H1 (cell line): ENCODE results near the gene ACKR3. TPM values are rescaled to one million over a fixed set of nuclear protein-coding genes. Genes with fewer than 3 reads are reported as not detected.

ENCODE experiments used
- RXRA ChIP-seq: IDR thresholded peaks from 2 replicates; pipeline ENCODE4 v1.6.1; 2011; ENCODE audit warnings: low read depth, mild to moderate bottlenecking, low read length, moderate library complexity; ENCODE audit not compliant: insufficient read depth
- SP2 ChIP-seq: IDR thresholded peaks from 2 replicates; pipeline ENCODE4 v1.6.1; 2012; ENCODE audit warnings: mild to moderate bottlenecking, low read length, inconsistent platforms
- TAF7 ChIP-seq: optimal IDR thresholded peaks from 2 replicates; pipeline ENCODE3; 2011; ENCODE audit warnings: low read depth, mild to moderate bottlenecking, inconsistent platforms, low read length, moderate library complexity, borderline replicate concordance
- polyA plus RNA-seq, 7 experiments: library from polyadenylated mRNA; depleted of rRNA in 3 of 7; stranded (reverse) in 5 of 7; unstranded in 2 of 7; fragments of >200 nt in 5 of 7; fragments of 200-250 nt in 2 of 7; gene quantifications; 1 replicate in 5 of 7; 2 replicates in 1 of 7; 4 replicates in 1 of 7; pipeline versions ENCODE4 v1.2.1 to v1.2.3, GENCODE V29; 2011 to 2013; ENCODE audit warnings: missing spikeins in 2 of 7, mixed read lengths in 2 of 7
- total RNA-seq: library from RNA; stranded (reverse); fragmentation: NEBNext Ultra II Directional; extraction: Animal tissue kit (Norgen Biotek cat#: 25700); gene quantifications from 2 replicates; pipeline ENCODE4 v1.2.1, GENCODE V29; 2021

The ACKR3 gene
- total and polyA plus RNA-seq, 2 of the 8 experiments (the other 6 are each of a cell fraction or from before 2014, with no cell fraction given), result 1.4 to 24.4 TPM

GRCh38 chr2:236581546-236581945 lies 11.9 kb downstream of the ACKR3 start (continued):
- TF ChIP-seq SP2, result no peak
- no peak for TF ChIP-seq TAF7
- no peak for TF ChIP-seq RXRA
